Uterus (tissue), 2 donors: Measurements from ENCODE around the gene NTPCR.

ENCODE experiments used
- POLR2A ChIP-seq, 2 donors: fragments of 450-650 bp; IDR thresholded peaks; one replicate each; pipeline ENCODE4 v1.6.1; 2016; ENCODE audit warnings: antibody characterized with exemption in 2 of 2, mild to moderate bottlenecking in 1 of 2, moderate library complexity in 1 of 2
- TF ChIP-seq, protein P1 (sequence below), 4 experiments: fragments of 200-600 bp in 2 of 4; fragments of 450-650 bp in 2 of 4; sonication (generic) in 2 of 4; IDR thresholded peaks; one replicate each; pipeline ENCODE4 v1.5.1; 2016 to 2019; ENCODE audit warnings: antibody characterized with exemption in 4 of 4, mild to moderate bottlenecking in 2 of 4, moderate library complexity in 1 of 4

DNA sequence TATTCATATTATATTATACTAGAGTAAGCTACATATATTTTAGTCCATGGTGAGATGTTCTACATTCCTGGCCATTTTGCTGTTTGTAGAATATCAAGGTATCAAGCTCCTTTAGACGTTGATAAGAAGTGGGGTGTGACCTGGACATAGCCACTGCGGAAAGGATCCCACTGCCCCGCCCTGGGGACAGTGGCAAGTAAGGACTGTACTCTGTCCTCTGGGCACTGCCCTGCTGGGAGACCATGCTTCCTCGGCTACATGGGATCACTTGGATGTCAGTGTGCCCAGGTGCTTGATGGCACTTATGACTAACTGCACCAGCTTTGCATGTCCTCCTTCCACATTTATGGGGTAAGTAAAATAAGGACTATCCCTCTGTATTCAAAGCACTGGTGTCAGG, 46.3 kb upstream of the NTPCR start:
- TF ChIP-seq, protein P1, sequence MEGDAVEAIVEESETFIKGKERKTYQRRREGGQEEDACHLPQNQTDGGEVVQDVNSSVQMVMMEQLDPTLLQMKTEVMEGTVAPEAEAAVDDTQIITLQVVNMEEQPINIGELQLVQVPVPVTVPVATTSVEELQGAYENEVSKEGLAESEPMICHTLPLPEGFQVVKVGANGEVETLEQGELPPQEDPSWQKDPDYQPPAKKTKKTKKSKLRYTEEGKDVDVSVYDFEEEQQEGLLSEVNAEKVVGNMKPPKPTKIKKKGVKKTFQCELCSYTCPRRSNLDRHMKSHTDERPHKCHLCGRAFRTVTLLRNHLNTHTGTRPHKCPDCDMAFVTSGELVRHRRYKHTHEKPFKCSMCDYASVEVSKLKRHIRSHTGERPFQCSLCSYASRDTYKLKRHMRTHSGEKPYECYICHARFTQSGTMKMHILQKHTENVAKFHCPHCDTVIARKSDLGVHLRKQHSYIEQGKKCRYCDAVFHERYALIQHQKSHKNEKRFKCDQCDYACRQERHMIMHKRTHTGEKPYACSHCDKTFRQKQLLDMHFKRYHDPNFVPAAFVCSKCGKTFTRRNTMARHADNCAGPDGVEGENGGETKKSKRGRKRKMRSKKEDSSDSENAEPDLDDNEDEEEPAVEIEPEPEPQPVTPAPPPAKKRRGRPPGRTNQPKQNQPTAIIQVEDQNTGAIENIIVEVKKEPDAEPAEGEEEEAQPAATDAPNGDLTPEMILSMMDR (IDR thresholded peaks at IDR 0.05), result no peak
- no peak for TF ChIP-seq POLR2A (IDR thresholded peaks at IDR 0.05)
